Measurements from ENCODE around the gene KRT33B.

The KRT33B gene

GRCh38 chr17:41327411-41328120 is 42.0 kb downstream of the KRT33B start:
- no peaks in the 10 kb centered on the region for H3K9me3 ChIP-seq (ENCODE audit: control insufficient read depth, insufficient read depth, low read depth, low read length)
- no peak overlapping the region for H3K27ac ChIP-seq (ENCODE audit: extremely low read depth, low read depth, low read length)
- TF ChIP-seq ZNF555 (tag by site-specific recombination; conservative IDR thresholded peaks at IDR 0.05) (no peak), ZNF335 (tag by site-specific recombination; conservative IDR thresholded peaks at IDR 0.05) (peak; percentile 53)
- ChIA-PET POLR2A (no interaction called here), CTCF (interaction anchor here (0.5 to 2.8 kb wide), 6 partner anchors 11 to 335 kb away, joined by 3 to 16 read pairs (median 9); partner anchors contain the start of gene KRTAP17-1)
- no peaks in the 10 kb centered on the region for H3K4me1 ChIP-seq (ENCODE audit: control insufficient read depth, insufficient read depth, low read length)
- H3K4me3 ChIP-seq (ENCODE audit: low read depth, low read length): no peak overlapping the region
- H3K36me3 ChIP-seq (ENCODE audit: control insufficient read depth in 2 of 2, insufficient read depth in 1 of 2, low read length in 2 of 2): no peaks in the 10 kb centered on the region

- Histone ChIP-seq H3K9me3 (ENCODE audit: control insufficient read depth, insufficient read depth, low read depth, low read length) (no peaks in the 10 kb centered on the region), H3K4me3 (ENCODE audit: low read depth, low read length) (no peak overlapping the region), H3K36me3 (ENCODE audit: control insufficient read depth in 2 of 2, insufficient read depth in 1 of 2, low read length in 2 of 2) (no peaks in the 10 kb centered on the region), H3K4me1 (ENCODE audit: control insufficient read depth, insufficient read depth, low read length) (no peaks in the 10 kb centered on the region), H3K27ac (ENCODE audit: extremely low read depth, low read depth, low read length) (no peak overlapping the region)
- TF ChIP-seq SETDB1 (IDR thresholded peaks at IDR 0.05; ENCODE audit: insufficient read length, low read length) (no peak), ZNF37A (tag by site-specific recombination; IDR thresholded peaks at IDR 0.05) (no peak), KLF8 (tag by site-specific recombination; IDR thresholded peaks at IDR 0.05) (no peak), ZNF776 (tag by site-specific recombination; IDR thresholded peaks at IDR 0.05; ENCODE audit: borderline replicate concordance) (no peak), RBAK (tag by site-specific recombination; IDR thresholded peaks at IDR 0.05) (no peak), ZNF558 (tag by site-specific recombination; IDR thresholded peaks at IDR 0.05) (no peak), ZNF350 (tag by site-specific recombination; IDR thresholded peaks at IDR 0.05) (no peak), ZNF132 (tag by site-specific recombination; IDR thresholded peaks at IDR 0.05; ENCODE audit: borderline replicate concordance) (no peak)
- CTCF ChIA-PET: interaction anchor here (0.6 to 1.2 kb wide), 2 partner anchors 136 to 168 kb away, joined by 3 read pairs; no protein-coding TSS in a partner anchor
- POLR2A ChIA-PET: no interaction called here
Measured at GRCh38 chr17:41326173-41327145, 43.2 kb downstream of the KRT33B start.

- H3K4me1 ChIP-seq (ENCODE audit: control insufficient read depth, insufficient read depth, low read length): no peaks in the 10 kb centered on the region
- no peak overlapping the region for H3K27ac ChIP-seq (ENCODE audit: extremely low read depth, low read depth, low read length)
- TF ChIP-seq, protein P1, sequence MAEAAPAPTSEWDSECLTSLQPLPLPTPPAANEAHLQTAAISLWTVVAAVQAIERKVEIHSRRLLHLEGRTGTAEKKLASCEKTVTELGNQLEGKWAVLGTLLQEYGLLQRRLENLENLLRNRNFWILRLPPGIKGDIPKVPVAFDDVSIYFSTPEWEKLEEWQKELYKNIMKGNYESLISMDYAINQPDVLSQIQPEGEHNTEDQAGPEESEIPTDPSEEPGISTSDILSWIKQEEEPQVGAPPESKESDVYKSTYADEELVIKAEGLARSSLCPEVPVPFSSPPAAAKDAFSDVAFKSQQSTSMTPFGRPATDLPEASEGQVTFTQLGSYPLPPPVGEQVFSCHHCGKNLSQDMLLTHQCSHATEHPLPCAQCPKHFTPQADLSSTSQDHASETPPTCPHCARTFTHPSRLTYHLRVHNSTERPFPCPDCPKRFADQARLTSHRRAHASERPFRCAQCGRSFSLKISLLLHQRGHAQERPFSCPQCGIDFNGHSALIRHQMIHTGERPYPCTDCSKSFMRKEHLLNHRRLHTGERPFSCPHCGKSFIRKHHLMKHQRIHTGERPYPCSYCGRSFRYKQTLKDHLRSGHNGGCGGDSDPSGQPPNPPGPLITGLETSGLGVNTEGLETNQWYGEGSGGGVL (tag by site-specific recombination; IDR thresholded peaks at IDR 0.05): no peak
- TF ChIP-seq CTCF (tag by site-specific recombination; IDR thresholded peaks at IDR 0.05) (no peak), ZNF239 (tag by site-specific recombination; IDR thresholded peaks at IDR 0.05) (no peak), ZNF146 (tag by site-specific recombination; IDR thresholded peaks at IDR 0.05) (no peak), ZNF214 (tag by site-specific recombination; IDR thresholded peaks at IDR 0.05; ENCODE audit: borderline replicate concordance) (no peak)
- TF ChIP-seq, protein P2, sequence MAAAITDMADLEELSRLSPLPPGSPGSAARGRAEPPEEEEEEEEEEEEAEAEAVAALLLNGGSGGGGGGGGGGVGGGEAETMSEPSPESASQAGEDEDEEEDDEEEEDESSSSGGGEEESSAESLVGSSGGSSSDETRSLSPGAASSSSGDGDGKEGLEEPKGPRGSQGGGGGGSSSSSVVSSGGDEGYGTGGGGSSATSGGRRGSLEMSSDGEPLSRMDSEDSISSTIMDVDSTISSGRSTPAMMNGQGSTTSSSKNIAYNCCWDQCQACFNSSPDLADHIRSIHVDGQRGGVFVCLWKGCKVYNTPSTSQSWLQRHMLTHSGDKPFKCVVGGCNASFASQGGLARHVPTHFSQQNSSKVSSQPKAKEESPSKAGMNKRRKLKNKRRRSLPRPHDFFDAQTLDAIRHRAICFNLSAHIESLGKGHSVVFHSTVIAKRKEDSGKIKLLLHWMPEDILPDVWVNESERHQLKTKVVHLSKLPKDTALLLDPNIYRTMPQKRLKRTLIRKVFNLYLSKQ (tag by site-specific recombination; IDR thresholded peaks at IDR 0.05; ENCODE audit: borderline replicate concordance): no peak
- POLR2A ChIA-PET: no interaction called here
- H3K4me3 ChIP-seq (ENCODE audit: low read depth, low read length): no peak overlapping the region
- no peaks in the 10 kb centered on the region for H3K9me3 ChIP-seq (ENCODE audit: control insufficient read depth, insufficient read depth, low read depth, low read length)
- H3K36me3 ChIP-seq (ENCODE audit: control insufficient read depth in 2 of 2, insufficient read depth in 1 of 2, low read length in 2 of 2): no peaks in the 10 kb centered on the region
- CTCF ChIA-PET: no interaction called here
Measured at GRCh38 chr17:41325611-41326010, 44.0 kb downstream of the KRT33B start.
